Uterus (tissue), 2 donors: ENCODE data around the gene MALAT1.
"Not testable (repeated sequence)": the region's sequence is repeated elsewhere in the genome, so short reads cannot be mapped to it uniquely, and the experiment has no call there.

Experiments used
- CTCF ChIP-seq, 4 experiments: fragments of 200-600 bp in 2 of 4; fragments of 450-650 bp in 2 of 4; sonication (generic) in 2 of 4; IDR thresholded peaks; one replicate each; pipeline ENCODE4 v1.5.1; 2016 to 2019; ENCODE audit warnings: antibody characterized with exemption in 4 of 4, mild to moderate bottlenecking in 2 of 4, moderate library complexity in 1 of 4
- POLR2A ChIP-seq, 2 donors: fragments of 450-650 bp; IDR thresholded peaks; one replicate each; pipeline ENCODE4 v1.6.1; 2016; ENCODE audit warnings: antibody characterized with exemption in 2 of 2, mild to moderate bottlenecking in 1 of 2, moderate library complexity in 1 of 2

DNA sequence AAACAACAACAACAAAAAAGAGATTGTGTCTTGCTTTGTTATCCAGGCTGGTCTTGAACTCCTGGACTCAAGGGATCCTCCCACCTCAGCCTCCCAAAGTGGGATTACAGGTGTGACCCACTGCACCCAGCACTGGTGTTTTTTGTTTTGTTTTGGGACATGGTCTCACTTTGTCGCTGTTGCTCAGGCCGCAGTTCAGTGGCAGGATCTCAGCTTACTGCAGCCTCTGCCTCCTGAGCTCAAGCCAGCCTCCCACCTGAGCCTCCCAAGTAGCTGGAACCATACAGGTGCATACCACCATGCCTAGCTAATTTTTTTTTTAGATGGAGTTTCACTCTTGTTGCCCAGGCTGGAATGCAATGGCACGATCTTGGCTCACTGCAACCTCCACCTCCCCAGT, 13.5 kb downstream of the MALAT1 start:
- TF ChIP-seq CTCF, POLR2A (IDR thresholded peaks at IDR 0.05): not testable (repeated sequence)
